Transverse colon (tissue), 4 donors: ENCODE results near the gene ST6GAL1. TPM values are rescaled to one million over a fixed set of nuclear protein-coding genes. Genes with fewer than 3 reads are reported as not detected.

Source experiments
- DNase-seq: peaks from one replicate; pipeline ENCODE4 v3.0.0-alpha.2; 2019
- H3K27ac ChIP-seq, 4 donors: fragments of 200-600 bp; sonication (generic); 2 replicates each; pipeline ENCODE4 v1.5.1; 2016 to 2018; ENCODE audit warnings: inconsistent platforms in 4 of 4
- H3K27me3 ChIP-seq: fragments of 200-600 bp; sonication (generic); 2 replicates; pipeline ENCODE4 v1.5.1; 2017; ENCODE audit warnings: inconsistent platforms
- H3K36me3 ChIP-seq, 4 donors: fragments of 200-600 bp; sonication (generic); 2 replicates each; pipeline ENCODE4 v1.5.1; 2017 to 2019; ENCODE audit warnings: inconsistent platforms in 4 of 4
- H3K4me1 ChIP-seq, 4 donors: fragments of 200-600 bp; sonication (generic); 2 replicates each; pipeline ENCODE4 v1.5.1; 2017 to 2020; ENCODE audit warnings: inconsistent platforms in 4 of 4
- H3K4me3 ChIP-seq, 4 donors: fragments of 200-600 bp; sonication (generic); 1 replicate in 1 of 4; 2 replicates in 3 of 4; pipeline versions ENCODE4 v1.5.1 to v1.6.1; 2017 to 2019; ENCODE audit warnings: inconsistent platforms in 4 of 4
- H3K9me3 ChIP-seq, 2 donors: fragments of 200-600 bp; sonication (generic); 2 replicates each; pipeline ENCODE4 v1.5.1; 2017 to 2019; ENCODE audit warnings: inconsistent platforms in 2 of 2
- EP300 ChIP-seq: sonication (generic); formaldehyde crosslinking; IDR thresholded peaks from one replicate; pipeline ENCODE4 v1.6.1; 2017; ENCODE audit warnings: antibody characterized with exemption, low read depth
- POLR2A ChIP-seq: fragments of 450-650 bp; IDR thresholded peaks from one replicate; pipeline ENCODE4 v1.6.1; 2016; ENCODE audit warnings: antibody characterized with exemption, mild to moderate bottlenecking, moderate library complexity
- POLR2AphosphoS5 ChIP-seq, 3 donors: sonication (generic); formaldehyde crosslinking; IDR thresholded peaks; one replicate each; pipeline ENCODE4 v1.6.1; 2016; ENCODE audit warnings: antibody characterized with exemption in 3 of 3
- WGBS, 2 donors: methylation state at CpG; one replicate each; pipeline ENCODE4 v1.1.5; 2018; ENCODE audit warnings: low coverage in 1 of 2; 5-methylcytosine and 5-hydroxymethylcytosine counted together
- in situ Hi-C, 4 donors: fragments of 200-750 bp; cut with MboI; loops; one replicate each; pipeline versions ENCODE4 v1.15.0 to v1.15.1; 2017; ENCODE audit warnings: low sequenced_read_pairs in 3 of 4, low pct_ligation_motif_present in 1 of 4, low pct_unique_long_range_greater_than_20kb in 1 of 4
- intact Hi-C: fragments of 100-400 bp; cut with DNase I; formaldehyde crosslinking; loops from one replicate; pipeline ENCODE4 v1.15.1; 2023; ENCODE audit warnings: low total_unique reads
- total RNA-seq, 4 donors: library from RNA; depleted of rRNA; stranded (reverse); fragments of >200 nt; gene quantifications; one replicate each; pipeline ENCODE4 v1.1.0, GENCODE V29; 2016
- TF ChIP-seq, protein P1 (sequence below), 5 experiments: fragments of 200-600 bp in 3 of 5; fragments of 450-650 bp in 2 of 5; sonication (generic) in 3 of 5; IDR thresholded peaks; 1 replicate in 2 of 5; 2 replicates in 3 of 5; pipeline ENCODE4 v1.5.1; 2016 to 2017; ENCODE audit warnings: antibody characterized with exemption in 5 of 5, inconsistent platforms in 3 of 5, mild to moderate bottlenecking in 2 of 5, moderate library complexity in 1 of 5

The ST6GAL1 gene
- total RNA-seq, 4 donors from 2014 or later: 22.4 to 50.5 (median 31.2) TPM

DNA sequence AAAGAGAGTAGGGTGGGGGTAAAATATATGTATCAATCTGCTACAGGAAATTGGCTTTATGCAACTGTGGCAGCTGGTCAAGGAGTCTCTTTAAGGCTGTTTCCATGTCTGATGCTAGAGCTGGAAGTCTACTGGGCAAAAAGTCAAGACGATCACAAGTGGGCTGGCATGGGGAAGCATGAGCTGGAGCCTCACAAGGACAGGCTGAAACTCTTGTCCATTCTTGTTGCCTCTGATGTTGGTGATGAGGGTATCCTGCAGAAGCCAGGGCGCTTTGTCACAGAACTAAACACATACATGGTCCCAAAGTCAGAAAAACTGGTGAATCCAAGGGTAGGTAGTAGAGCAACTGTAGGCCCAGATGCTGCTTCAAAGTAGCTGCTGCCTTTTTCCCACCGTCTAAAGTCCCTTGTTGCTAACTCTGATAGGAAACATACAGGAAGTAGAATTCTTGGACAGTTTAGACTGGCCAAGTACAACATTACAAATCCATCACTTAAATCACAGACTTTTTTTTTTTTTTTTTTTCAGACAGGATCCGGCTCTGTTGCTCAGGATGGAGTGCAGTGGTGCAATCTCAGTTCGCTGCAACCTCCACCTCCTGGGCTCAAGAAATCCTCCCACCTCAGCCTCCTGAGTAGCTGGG, 154.8 kb downstream of the ST6GAL1 start:
- intact Hi-C loops (no loop called here), in situ Hi-C loops (no loop called here)
- WGBS, 2 donors: 85% methylated on average over 5 of the region's 5 CpGs; no CpG with 5 or more reads in 1 of the 2 donors
- TF ChIP-seq, protein P1, sequence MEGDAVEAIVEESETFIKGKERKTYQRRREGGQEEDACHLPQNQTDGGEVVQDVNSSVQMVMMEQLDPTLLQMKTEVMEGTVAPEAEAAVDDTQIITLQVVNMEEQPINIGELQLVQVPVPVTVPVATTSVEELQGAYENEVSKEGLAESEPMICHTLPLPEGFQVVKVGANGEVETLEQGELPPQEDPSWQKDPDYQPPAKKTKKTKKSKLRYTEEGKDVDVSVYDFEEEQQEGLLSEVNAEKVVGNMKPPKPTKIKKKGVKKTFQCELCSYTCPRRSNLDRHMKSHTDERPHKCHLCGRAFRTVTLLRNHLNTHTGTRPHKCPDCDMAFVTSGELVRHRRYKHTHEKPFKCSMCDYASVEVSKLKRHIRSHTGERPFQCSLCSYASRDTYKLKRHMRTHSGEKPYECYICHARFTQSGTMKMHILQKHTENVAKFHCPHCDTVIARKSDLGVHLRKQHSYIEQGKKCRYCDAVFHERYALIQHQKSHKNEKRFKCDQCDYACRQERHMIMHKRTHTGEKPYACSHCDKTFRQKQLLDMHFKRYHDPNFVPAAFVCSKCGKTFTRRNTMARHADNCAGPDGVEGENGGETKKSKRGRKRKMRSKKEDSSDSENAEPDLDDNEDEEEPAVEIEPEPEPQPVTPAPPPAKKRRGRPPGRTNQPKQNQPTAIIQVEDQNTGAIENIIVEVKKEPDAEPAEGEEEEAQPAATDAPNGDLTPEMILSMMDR (IDR thresholded peaks at IDR 0.05): no peak
- TF ChIP-seq POLR2A (no peak), EP300 (no peak), POLR2AphosphoS5 (IDR thresholded peaks at IDR 0.05) (no peak)
- no peak overlapping the region for H3K4me3 ChIP-seq
- H3K4me1 ChIP-seq: peaks cover 0 to 6% (median 0%) of the 10 kb centered on the region in 4 donors
- no peaks in the 10 kb centered on the region for H3K27me3 ChIP-seq
- no peak overlapping the region for H3K27ac ChIP-seq
- peaks cover 6 to 23% of the 10 kb centered on the region in 2 donors for H3K9me3 ChIP-seq
- H3K36me3 ChIP-seq: no peaks in the 10 kb centered on the region
- DNase-seq: no peak

DNA sequence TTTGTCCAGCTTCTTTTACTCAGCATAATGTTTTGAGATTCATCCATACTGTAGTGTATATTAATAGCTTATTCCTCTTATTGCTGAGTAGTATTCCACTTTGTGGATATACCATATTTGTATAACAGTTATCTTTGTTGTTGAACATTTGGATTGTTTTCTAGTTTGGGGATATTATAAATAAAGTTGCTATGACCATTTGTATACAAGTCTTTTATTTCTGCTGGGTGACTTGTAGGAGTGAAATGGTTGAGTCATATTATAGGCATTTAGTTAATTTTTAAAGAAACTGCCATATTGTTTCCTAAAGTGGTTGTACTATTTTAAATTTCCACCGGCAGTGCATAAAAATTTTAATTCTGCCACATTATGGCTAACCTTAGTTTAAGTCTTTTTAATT, 155.6 kb downstream of the ST6GAL1 start:
- Histone ChIP-seq H3K4me3 (no peak overlapping the region), H3K27me3 (no peaks in the 10 kb centered on the region), H3K36me3 (no peaks in the 10 kb centered on the region), H3K27ac (no peak overlapping the region), H3K9me3 (peaks cover 6 to 23% of the 10 kb centered on the region in 2 donors), H3K4me1 (peaks cover 0 to 6% (median 0%) of the 10 kb centered on the region in 4 donors)
- no peak for DNase-seq
- 92 to 98% methylated on average over 1 of the region's 1 CpG for WGBS, 2 donors
- intact Hi-C loops: no loop called here
- TF ChIP-seq, protein P1 (IDR thresholded peaks at IDR 0.05): no peak
- no peak for TF ChIP-seq POLR2AphosphoS5 (IDR thresholded peaks at IDR 0.05)
- TF ChIP-seq EP300: no peak
- TF ChIP-seq POLR2A: no peak
- in situ Hi-C loops: no loop called here

DNA sequence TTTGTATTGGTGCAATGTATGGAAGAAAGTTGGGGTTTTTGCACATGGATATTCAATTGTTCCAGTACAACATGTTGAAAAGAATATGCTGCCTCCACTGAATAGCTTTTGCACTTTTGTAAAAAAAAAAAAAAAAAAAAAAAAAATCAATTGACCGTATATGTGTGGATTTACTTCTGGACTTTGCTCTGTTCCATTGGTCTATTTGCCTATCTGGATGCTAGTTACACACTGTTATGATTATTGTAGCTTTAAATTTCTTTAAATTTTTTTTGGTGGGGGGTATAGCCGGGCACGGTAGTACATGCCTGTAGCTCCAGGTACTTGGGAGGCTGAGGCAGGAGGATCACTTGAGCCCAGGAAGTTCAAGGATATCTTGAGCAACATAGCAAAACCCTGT, 156.5 kb downstream of the ST6GAL1 start:
- no peak for DNase-seq
- H3K27me3 ChIP-seq: no peaks in the 10 kb centered on the region
- H3K27ac ChIP-seq: no peak overlapping the region
- TF ChIP-seq POLR2AphosphoS5 (IDR thresholded peaks at IDR 0.05): no peak
- no peak for TF ChIP-seq POLR2A
- TF ChIP-seq EP300: no peak
- TF ChIP-seq, protein P1 (IDR thresholded peaks at IDR 0.05): no peak
- peaks cover 6 to 23% of the 10 kb centered on the region in 2 donors for H3K9me3 ChIP-seq
- no peak overlapping the region for H3K4me3 ChIP-seq
- H3K4me1 ChIP-seq: peaks cover 0 to 6% (median 0%) of the 10 kb centered on the region in 4 donors
- no peaks in the 10 kb centered on the region for H3K36me3 ChIP-seq
- intact Hi-C loops (no loop called here), in situ Hi-C loops (no loop called here)
- 81 to 87% methylated on average over 3 of the region's 3 CpGs for WGBS, 2 donors

DNA sequence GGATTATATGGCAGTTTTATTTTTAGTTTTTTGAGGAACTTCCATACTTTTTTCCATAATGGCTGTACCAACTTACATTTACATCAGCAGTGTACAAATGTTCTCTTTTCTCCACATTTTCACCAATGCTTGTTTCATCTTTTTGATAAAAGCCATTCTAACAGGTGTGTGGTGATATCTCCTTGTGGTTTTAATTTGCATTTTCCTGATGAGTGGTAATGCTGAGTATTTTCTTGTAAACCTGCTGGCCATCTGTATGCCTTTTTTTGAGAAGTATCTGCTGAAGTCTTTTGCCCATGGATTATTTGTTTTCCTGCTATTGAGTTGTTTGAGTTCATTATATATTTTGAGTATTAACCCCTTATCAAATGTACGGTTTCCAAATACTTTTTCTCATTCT, 158.4 kb downstream of the ST6GAL1 start:
- H3K36me3 ChIP-seq: no peaks in the 10 kb centered on the region
- peaks cover 0 to 6% (median 0%) of the 10 kb centered on the region in 4 donors for H3K4me1 ChIP-seq
- DNase-seq: no peak
- H3K27me3 ChIP-seq: no peaks in the 10 kb centered on the region
- 67 to 100% methylated on average over 1 of the region's 1 CpG for WGBS, 2 donors
- intact Hi-C loops (no loop called here), in situ Hi-C loops (no loop called here)
- H3K9me3 ChIP-seq: peaks cover 6 to 27% of the 10 kb centered on the region in 2 donors
- H3K27ac ChIP-seq: no peak overlapping the region
- TF ChIP-seq POLR2A (no peak), POLR2AphosphoS5 (IDR thresholded peaks at IDR 0.05) (no peak), EP300 (no peak)
- TF ChIP-seq, protein P1 (IDR thresholded peaks at IDR 0.05): no peak
- no peak overlapping the region for H3K4me3 ChIP-seq
